ENCODE data around the gene COPS4. TPM values are rescaled to one million over a fixed set of nuclear protein-coding genes. Genes with fewer than 3 reads are reported as not detected.
"Not testable (repeated sequence)": the region's sequence is repeated elsewhere in the genome, so short reads cannot be mapped to it uniquely, and the experiment has no call there.

Gene COPS4
- total RNA-seq, 6 donors from 2014 or later, result 9.4 to 50.9 (median 33.3) TPM

GRCh38 chr4:83107631-83108030 is 72.6 kb downstream of the COPS4 start:
- WGBS, 2 donors, result 73 to 95% methylated on average over 8 to 9 of the region's 9 CpGs
- H3K27me3 ChIP-seq, result no peaks in the 10 kb centered on the region
- no peak overlapping the region for H3K27ac ChIP-seq
- H3K9me3 ChIP-seq, result no peaks in the 10 kb centered on the region
- no peak overlapping the region for H3K4me3 ChIP-seq
- DNase-seq, result peak in 1 of 2 donors; percentile 44
- H3K36me3 ChIP-seq, result no peaks in the 10 kb centered on the region
- no peak for ATAC-seq (ENCODE audit: low FRiP score in 2 of 2)
- peaks cover 4 to 23% (median 13%) of the 10 kb centered on the region in 4 donors for H3K4me1 ChIP-seq
- TF ChIP-seq POLR2A (IDR thresholded peaks at IDR 0.05) (no peak), EP300 (IDR thresholded peaks at IDR 0.05) (no peak)

- ATAC-seq (ENCODE audit: low FRiP score in 2 of 2), result no peak
- H3K36me3 ChIP-seq, result no peaks in the 10 kb centered on the region
- peaks cover 4 to 23% (median 13%) of the 10 kb centered on the region in 4 donors for H3K4me1 ChIP-seq
- TF ChIP-seq EP300 (IDR thresholded peaks at IDR 0.05), result no peak
- DNase-seq, result no peak
- no peaks in the 10 kb centered on the region for H3K9me3 ChIP-seq
- no peaks in the 10 kb centered on the region for H3K27me3 ChIP-seq
- H3K4me3 ChIP-seq, result peak overlapping the region in 1 of 4 donors; percentile 66
- peak overlapping the region in 2 of 4 donors; percentile 82 to 89 for H3K27ac ChIP-seq
- WGBS, 2 donors, result 76 to 79% methylated on average over 25 to 26 of the region's 26 CpGs
Observed at GRCh38 chr4:83108101-83108861, 73.3 kb downstream of the COPS4 start.

- H3K27ac ChIP-seq, result peak overlapping the region; percentile 78 to 89 (median 84)
- 4 to 5% methylated on average over 25 to 40 of the region's 64 CpGs for WGBS, 2 donors
- peak; percentile 76 to 87 for ATAC-seq (ENCODE audit: low FRiP score in 2 of 2)
- DNase-seq, result peak; percentile 43 to 92
- peak overlapping the region; percentile 42 to 66 (median 58) for H3K4me3 ChIP-seq
- peaks cover 4 to 23% (median 13%) of the 10 kb centered on the region in 4 donors for H3K4me1 ChIP-seq
- no peaks in the 10 kb centered on the region for H3K36me3 ChIP-seq
- no peaks in the 10 kb centered on the region for H3K27me3 ChIP-seq
- TF ChIP-seq POLR2AphosphoS5 (IDR thresholded peaks at IDR 0.05) (no peak), POLR2A (IDR thresholded peaks at IDR 0.05) (no peak), EP300 (IDR thresholded peaks at IDR 0.05) (no peak)
- TF ChIP-seq, protein P1, sequence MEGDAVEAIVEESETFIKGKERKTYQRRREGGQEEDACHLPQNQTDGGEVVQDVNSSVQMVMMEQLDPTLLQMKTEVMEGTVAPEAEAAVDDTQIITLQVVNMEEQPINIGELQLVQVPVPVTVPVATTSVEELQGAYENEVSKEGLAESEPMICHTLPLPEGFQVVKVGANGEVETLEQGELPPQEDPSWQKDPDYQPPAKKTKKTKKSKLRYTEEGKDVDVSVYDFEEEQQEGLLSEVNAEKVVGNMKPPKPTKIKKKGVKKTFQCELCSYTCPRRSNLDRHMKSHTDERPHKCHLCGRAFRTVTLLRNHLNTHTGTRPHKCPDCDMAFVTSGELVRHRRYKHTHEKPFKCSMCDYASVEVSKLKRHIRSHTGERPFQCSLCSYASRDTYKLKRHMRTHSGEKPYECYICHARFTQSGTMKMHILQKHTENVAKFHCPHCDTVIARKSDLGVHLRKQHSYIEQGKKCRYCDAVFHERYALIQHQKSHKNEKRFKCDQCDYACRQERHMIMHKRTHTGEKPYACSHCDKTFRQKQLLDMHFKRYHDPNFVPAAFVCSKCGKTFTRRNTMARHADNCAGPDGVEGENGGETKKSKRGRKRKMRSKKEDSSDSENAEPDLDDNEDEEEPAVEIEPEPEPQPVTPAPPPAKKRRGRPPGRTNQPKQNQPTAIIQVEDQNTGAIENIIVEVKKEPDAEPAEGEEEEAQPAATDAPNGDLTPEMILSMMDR (IDR thresholded peaks at IDR 0.05), result no peak
- no peaks in the 10 kb centered on the region for H3K9me3 ChIP-seq
Observed at GRCh38 chr4:83109480-83110222, 74.7 kb downstream of the COPS4 start.

GRCh38 chr4:83110223-83110945 is 75.4 kb downstream of the COPS4 start:
- Histone ChIP-seq H3K27me3 (no peaks in the 10 kb centered on the region), H3K4me3 (peak overlapping the region; percentile 42 to 66 (median 58)), H3K27ac (peak overlapping the region; percentile 78 to 89 (median 84)), H3K9me3 (no peaks in the 10 kb centered on the region), H3K4me1 (peaks cover 4 to 23% (median 13%) of the 10 kb centered on the region in 4 donors), H3K36me3 (no peaks in the 10 kb centered on the region)
- ATAC-seq (ENCODE audit: low FRiP score in 2 of 2), result peak; percentile 94 to 95
- peak; percentile 94 to 96 for DNase-seq
- TF ChIP-seq POLR2A (IDR thresholded peaks at IDR 0.05) (peak in 1 of 4 donors; percentile 13), EP300 (IDR thresholded peaks at IDR 0.05) (no peak), POLR2AphosphoS5 (IDR thresholded peaks at IDR 0.05) (peak in 1 of 2 donors; percentile 56)
- TF ChIP-seq, protein P1 (IDR thresholded peaks at IDR 0.05), result peak; percentile 30 to 54 (median 41)
- WGBS, 2 donors, result 3 to 4% methylated on average over 18 of the region's 18 CpGs

GRCh38 chr4:83110970-83111750 is 76.2 kb downstream of the COPS4 start:
- no peaks in the 10 kb centered on the region for H3K27me3 ChIP-seq
- no peaks in the 10 kb centered on the region for H3K36me3 ChIP-seq
- H3K4me3 ChIP-seq, result peak overlapping the region in 2 of 4 donors; percentile 59 to 66
- ATAC-seq (ENCODE audit: low FRiP score in 2 of 2), result no peak
- TF ChIP-seq, protein P1 (IDR thresholded peaks at IDR 0.05), result no peak
- TF ChIP-seq POLR2A (IDR thresholded peaks at IDR 0.05) (no peak), EP300 (IDR thresholded peaks at IDR 0.05) (no peak), POLR2AphosphoS5 (IDR thresholded peaks at IDR 0.05) (no peak)
- H3K4me1 ChIP-seq, result peaks cover 4 to 23% (median 13%) of the 10 kb centered on the region in 4 donors
- peak overlapping the region; percentile 78 to 89 (median 84) for H3K27ac ChIP-seq
- DNase-seq, result no peak
- WGBS, 2 donors, result 73% methylated on average over 8 of the region's 8 CpGs
- H3K9me3 ChIP-seq, result no peaks in the 10 kb centered on the region

DNA sequence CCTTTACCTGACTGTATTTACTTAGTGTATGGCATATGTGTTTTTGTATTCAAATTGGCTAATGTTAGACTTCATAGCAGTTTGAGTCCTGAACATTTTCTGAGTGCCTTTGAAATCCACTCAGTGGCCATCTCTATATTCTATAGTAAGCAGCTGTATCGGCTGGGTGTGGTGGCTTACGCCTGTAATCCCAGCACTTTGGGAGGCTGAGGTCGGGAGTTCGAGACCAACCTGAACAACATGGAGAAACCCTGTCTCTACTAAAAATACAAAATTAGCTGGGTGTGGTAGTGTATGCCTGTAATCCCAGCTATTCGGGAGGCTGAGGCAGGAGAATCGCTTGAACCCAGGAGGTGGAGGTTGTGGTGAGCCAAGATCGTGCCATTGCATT is 76.8 kb downstream of the COPS4 start:
- WGBS, 2 donors, result 47 to 81% methylated on average over 7 of the region's 7 CpGs
- peak overlapping the region in 1 of 4 donors; percentile 43 for H3K4me3 ChIP-seq
- peak overlapping the region; percentile 35 to 89 (median 61) for H3K27ac ChIP-seq

More for the DNA sequence above, 76.8 kb downstream of the COPS4 start:
- H3K4me1 ChIP-seq, result peaks cover 4 to 23% (median 13%) of the 10 kb centered on the region in 4 donors
- not testable (repeated sequence) for H3K36me3 ChIP-seq; DNase-seq; H3K9me3 ChIP-seq; H3K27me3 ChIP-seq; ATAC-seq (ENCODE audit: low FRiP score in 2 of 2)

Measured in upper lobe of left lung (tissue), 6 donors.